Hematopoietic multipotent progenitor cell treated with erythropoietin and hydrocortisone succinate and interleukin-3 and kit ligand, for 17 days (in vitro differentiated cells): Measurements from ENCODE around the gene EPB41L3.

Experiments
- DNase-seq: peaks from one replicate; pipeline ENCODE4 v3.0.0-alpha.2; 2015; ENCODE audit warnings: low spot score

The EPB41L3 gene

GRCh38 chr18:5451871-5452270 is 91.9 kb downstream of the EPB41L3 start:
- DNase-seq: no peak

- no peak for DNase-seq
These were observed 92.6 kb downstream of the EPB41L3 start for GRCh38 chr18:5451150-5451549.

GRCh38 chr18:5449858-5450509 is 93.8 kb downstream of the EPB41L3 start:
- no peak for DNase-seq

GRCh38 chr18:5447442-5447841 is 96.4 kb downstream of the EPB41L3 start:
- no peak for DNase-seq

GRCh38 chr18:5444847-5445246 is 99.0 kb downstream of the EPB41L3 start:
- no peak for DNase-seq

- DNase-seq: no peak
These were observed 99.5 kb downstream of the EPB41L3 start for GRCh38 chr18:5444269-5444668.

- DNase-seq: no peak
These were observed 103.7 kb downstream of the EPB41L3 start for GRCh38 chr18:5439986-5440696.

GRCh38 chr18:5434425-5434824 is 109.4 kb downstream of the EPB41L3 start:
- DNase-seq: no peak

- no peak for DNase-seq
These were observed 111.8 kb downstream of the EPB41L3 start for GRCh38 chr18:5431836-5432575.

- DNase-seq: no peak
These were observed 113.7 kb downstream of the EPB41L3 start for GRCh38 chr18:5430131-5430530.

GRCh38 chr18:5429681-5430080 is 114.1 kb downstream of the EPB41L3 start:
- DNase-seq: no peak

GRCh38 chr18:5425721-5426120 is 118.1 kb downstream of the EPB41L3 start:
- no peak for DNase-seq

- DNase-seq: no peak
These were observed 118.7 kb downstream of the EPB41L3 start for GRCh38 chr18:5424903-5425664.

- DNase-seq: no peak
These were observed 121.2 kb downstream of the EPB41L3 start for GRCh38 chr18:5422626-5423025.

- DNase-seq: no peak
These were observed 121.8 kb downstream of the EPB41L3 start for GRCh38 chr18:5421981-5422380.

- no peak for DNase-seq
These were observed 122.9 kb downstream of the EPB41L3 start for GRCh38 chr18:5420906-5421305.

GRCh38 chr18:5419601-5420000 is 124.2 kb downstream of the EPB41L3 start:
- DNase-seq: no peak

GRCh38 chr18:5419030-5419429 is 124.8 kb downstream of the EPB41L3 start:
- no peak for DNase-seq

GRCh38 chr18:5417342-5417741 is 126.5 kb downstream of the EPB41L3 start:
- no peak for DNase-seq

- no peak for DNase-seq
These were observed 127.7 kb downstream of the EPB41L3 start for GRCh38 chr18:5416112-5416511.

- no peak for DNase-seq
These were observed 128.1 kb downstream of the EPB41L3 start for GRCh38 chr18:5415665-5416064.

- no peak for DNase-seq
These were observed 128.8 kb downstream of the EPB41L3 start for GRCh38 chr18:5415031-5415430.
